ENCODE results near the gene XRN2.

DNA sequence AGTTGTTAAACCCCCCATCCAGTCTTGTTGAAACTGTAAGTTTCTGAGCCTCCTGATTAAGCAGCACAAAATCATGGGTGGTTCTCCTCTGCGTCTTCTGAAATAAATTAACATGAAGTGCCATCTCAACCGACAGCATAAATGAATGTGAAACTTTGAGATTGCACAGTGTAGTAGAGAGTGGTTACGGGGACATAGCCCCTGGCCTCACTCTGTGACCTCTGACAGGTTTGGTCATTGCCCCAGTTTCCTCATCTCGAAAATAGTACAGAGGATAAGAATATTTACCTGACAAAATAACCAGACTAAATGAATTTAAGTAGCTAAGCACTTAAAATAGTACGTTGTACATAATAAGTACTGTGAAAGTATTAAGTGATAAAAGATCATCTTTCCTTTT lies 75.1 kb downstream of the XRN2 start:
- TF ChIP-seq, protein P1, sequence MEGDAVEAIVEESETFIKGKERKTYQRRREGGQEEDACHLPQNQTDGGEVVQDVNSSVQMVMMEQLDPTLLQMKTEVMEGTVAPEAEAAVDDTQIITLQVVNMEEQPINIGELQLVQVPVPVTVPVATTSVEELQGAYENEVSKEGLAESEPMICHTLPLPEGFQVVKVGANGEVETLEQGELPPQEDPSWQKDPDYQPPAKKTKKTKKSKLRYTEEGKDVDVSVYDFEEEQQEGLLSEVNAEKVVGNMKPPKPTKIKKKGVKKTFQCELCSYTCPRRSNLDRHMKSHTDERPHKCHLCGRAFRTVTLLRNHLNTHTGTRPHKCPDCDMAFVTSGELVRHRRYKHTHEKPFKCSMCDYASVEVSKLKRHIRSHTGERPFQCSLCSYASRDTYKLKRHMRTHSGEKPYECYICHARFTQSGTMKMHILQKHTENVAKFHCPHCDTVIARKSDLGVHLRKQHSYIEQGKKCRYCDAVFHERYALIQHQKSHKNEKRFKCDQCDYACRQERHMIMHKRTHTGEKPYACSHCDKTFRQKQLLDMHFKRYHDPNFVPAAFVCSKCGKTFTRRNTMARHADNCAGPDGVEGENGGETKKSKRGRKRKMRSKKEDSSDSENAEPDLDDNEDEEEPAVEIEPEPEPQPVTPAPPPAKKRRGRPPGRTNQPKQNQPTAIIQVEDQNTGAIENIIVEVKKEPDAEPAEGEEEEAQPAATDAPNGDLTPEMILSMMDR (conservative IDR thresholded peaks at IDR 0.05): no peak
- no peak for TF ChIP-seq EZH2 (IDR thresholded peaks at IDR 0.05; ENCODE audit: low read depth)
